ENCODE measurements around the gene CCL27.

Gene CCL27

DNA sequence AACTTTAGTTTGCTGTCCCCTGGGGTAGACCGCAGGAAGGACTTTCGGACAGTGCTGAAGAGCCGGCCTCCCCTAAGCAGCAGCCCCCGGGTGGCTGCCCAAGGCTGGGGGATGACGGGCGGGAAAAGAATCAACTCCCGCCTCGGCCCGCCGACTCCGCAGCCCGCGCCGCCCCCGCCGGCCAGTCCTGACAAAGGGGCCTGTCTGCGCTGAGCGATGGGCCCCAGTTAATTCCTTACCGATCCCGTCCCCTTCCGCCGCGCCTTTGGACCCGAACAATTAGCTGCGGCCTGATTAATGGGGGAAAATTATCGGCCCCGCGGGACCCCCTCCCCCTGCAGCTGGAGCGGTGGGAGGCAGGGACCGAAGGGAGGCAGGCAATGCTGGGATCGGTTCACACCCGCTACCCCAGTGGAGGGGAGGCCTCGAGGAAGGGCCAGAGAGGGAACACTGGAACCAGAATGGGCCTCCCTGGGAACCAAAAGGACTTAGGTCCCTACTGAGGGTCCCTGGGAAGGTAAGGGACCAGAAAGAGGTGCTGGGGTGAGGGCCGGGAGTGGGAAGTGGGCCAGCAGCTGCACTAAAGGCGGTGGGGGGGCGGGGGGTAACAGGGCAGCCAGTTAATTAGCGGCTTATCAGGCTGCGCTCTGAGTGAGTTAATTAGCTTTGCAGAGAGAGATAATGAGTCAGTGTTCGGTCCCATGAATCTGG lies 37.8 kb downstream of the CCL27 start:
- DNase-seq: no peak

DNA sequence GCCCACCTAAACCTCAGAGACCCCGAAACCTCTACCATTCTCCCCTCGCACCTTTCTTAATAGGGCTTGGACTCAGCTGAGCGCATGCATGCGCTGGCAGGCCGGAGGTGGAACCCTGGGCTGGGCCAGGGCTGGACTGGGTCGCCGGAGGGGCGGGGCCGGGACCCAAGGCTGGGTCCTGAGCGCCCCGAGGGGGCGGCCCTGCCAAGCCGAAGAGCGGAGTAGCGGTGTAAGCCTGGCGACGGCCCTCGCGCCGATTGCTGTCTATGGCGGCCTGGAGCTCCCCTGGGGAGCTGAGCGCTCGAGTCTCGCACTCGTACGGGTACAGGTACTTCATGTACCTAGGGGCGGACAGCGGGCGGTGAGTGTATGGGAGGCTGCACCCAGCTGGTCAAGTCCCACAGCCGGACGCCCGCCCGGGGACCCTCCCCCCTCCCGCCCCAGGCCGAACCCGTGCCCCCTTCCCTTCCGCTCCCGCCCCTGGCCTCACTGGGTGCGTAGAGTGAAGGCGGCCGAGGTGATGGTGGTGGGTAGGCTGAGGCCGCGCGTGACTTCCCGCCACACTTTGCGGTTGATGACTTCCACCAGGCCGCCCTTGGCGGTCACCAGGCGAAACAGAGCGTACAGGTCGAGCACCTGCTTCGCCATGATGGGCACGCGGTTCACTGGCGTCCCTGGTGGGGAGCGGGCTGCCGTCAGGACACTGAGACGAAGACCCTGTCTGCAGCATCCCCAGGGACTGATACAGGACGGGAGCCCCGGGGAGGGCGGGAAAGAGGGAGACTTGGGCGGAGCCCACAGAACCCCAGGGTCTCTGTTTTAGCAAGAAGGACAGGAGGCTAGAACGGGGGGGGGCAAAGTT lies 38.9 kb downstream of the CCL27 start:
- DNase-seq: no peak

- DNase-seq: peak; percentile 97
Measured at GRCh38 chr9:34620061-34620994, 42.1 kb downstream of the CCL27 start, which contains the start of gene DCTN3. TSS of gene DCTN3 (minus strand) at chr9:34620495. CDS start at chr9:34620464, 31 bp downstream.

GRCh38 chr9:34615132-34615531 lies 47.3 kb downstream of the CCL27 start:
- DNase-seq: no peak

- peak; percentile 90 for DNase-seq
Measured at GRCh38 chr9:34612788-34613390, 49.6 kb downstream of the CCL27 start.
